ENCODE data around the gene BEX5.
A peak's percentile ranks its signal among the peaks of the same experiment; 100 is the strongest.
"Not testable (repeated sequence)": the region's sequence is repeated elsewhere in the genome, so short reads cannot be mapped to it uniquely, and the experiment has no call there.

BEX5 gene

GRCh38 chrX:102155806-102156179 lies at the start of gene BEX5:
BEX5 (minus strand) TSS chrX:102155977; CDS start chrX:102154265, 1,712 bp downstream.
- DNase-seq, result peak; percentile 49

- DNase-seq, result no peak
Measured at GRCh38 chrX:102185967-102186720, 30.4 kb upstream of the BEX5 start.

GRCh38 chrX:102154900-102155805 lies 624 bp downstream of the BEX5 start:
- DNase-seq, result peak; percentile 19

GRCh38 chrX:102154218-102154860 lies 1.4 kb downstream of the BEX5 start:
- DNase-seq, result no peak

GRCh38 chrX:102142274-102142673 lies 13.5 kb downstream of the BEX5 start, which contains the start of gene TCEAL6:
TCEAL6 (minus strand) TSS chrX:102142481.
- not testable (repeated sequence) for DNase-seq

- DNase-seq, result not testable (repeated sequence)
Measured at GRCh38 chrX:102141631-102142030, 14.1 kb downstream of the BEX5 start.

- not testable (repeated sequence) for DNase-seq
Measured at GRCh38 chrX:102140876-102141275, 14.9 kb downstream of the BEX5 start.

GRCh38 chrX:102138064-102138463 lies 17.7 kb downstream of the BEX5 start:
- DNase-seq, result no peak

- DNase-seq, result no peak
Measured at GRCh38 chrX:102129473-102129872, 26.3 kb downstream of the BEX5 start.

GRCh38 chrX:102126863-102127262 lies 28.9 kb downstream of the BEX5 start:
- no peak for DNase-seq

- DNase-seq, result not testable (repeated sequence)
Measured at GRCh38 chrX:102126080-102126818, 29.5 kb downstream of the BEX5 start.

GRCh38 chrX:102125436-102125835 lies 30.3 kb downstream of the BEX5 start, which contains the start of gene TCEAL2:
TCEAL2 (plus strand) TSS chrX:102125679; CDS start chrX:102126831, 1,152 bp downstream.
- peak; percentile 30 for DNase-seq

GRCh38 chrX:102125014-102125413 lies 30.8 kb downstream of the BEX5 start:
- not testable (repeated sequence) for DNase-seq

GRCh38 chrX:102115748-102116147 lies 40.0 kb downstream of the BEX5 start:
- no peak for DNase-seq

- no peak for DNase-seq
Measured at GRCh38 chrX:102113367-102113766, 42.4 kb downstream of the BEX5 start.

Data from activated CD8-positive, alpha-beta memory T cell treated with anti-CD3 and anti-CD28 coated beads, Interleukin-2, amount 50 U/mL, for 4 hours (primary cell).